K562 (cell line): ENCODE measurements around the gene VDAC1. TPM values are rescaled to one million over a fixed set of nuclear protein-coding genes. Genes with fewer than 3 reads are reported as not detected.

Experiments
- ATAC-seq: fragments of 200-7000 bp; cut with Tn5 transposase; 3 replicates; pipeline ENCODE4 v1.9.1; 2020; ENCODE audit warnings: moderate library complexity
- BruUV-seq: library from RNA; stranded (reverse); fragments of 400-500 nt; replicated peaks from 2 replicates; lab custom pipeline; 2021; lab: Mats Ljungman, UMichigan
- CTCF ChIA-PET: fragments of 300-600 bp; formaldehyde crosslinking; extraction: SDS; loops from one replicate; lab custom pipeline; 2021; ENCODE audit warnings: low intra/inter-chr PET ratio; lab: Yijun Ruan, JAX
- POLR2A ChIA-PET: fragments of 300-600, 350-650 bp; sonication (Branson Sonifier 250); formaldehyde crosslinking; extraction: SDS; loops from one replicate; lab custom pipeline; 2021; ENCODE audit warnings: antibody characterized with exemption, inconsistent platforms; lab: Yijun Ruan, JAX
- DNase-seq, 4 experiments: peaks; one replicate each; pipeline versions ENCODE4 v3.0.0 to v3.0.0-alpha.2; 2011 to 2018; ENCODE audit warnings: low spot score in 3 of 4, mixed read lengths in 3 of 4; ENCODE audit errors: extremely low read depth in 1 of 4
- FAIRE-seq: peaks from 2 replicates; lab custom pipeline; 2011; peaks lifted over from hg19 to GRCh38; lab: Jason Lieb, UNC
- H2AFZ ChIP-seq: 2 replicates; pipeline ENCODE4 v1.6.0; 2011; ENCODE audit warnings: low read depth, low read length, control low read depth, inconsistent platforms
- H3K27ac ChIP-seq: fragments of 200-600 bp; 3 replicates; pipeline ENCODE4 v1.8.0; 2011; ENCODE audit warnings: low read depth, mild to moderate bottlenecking, control low read depth, inconsistent platforms, low read length, moderate library complexity, mixed read lengths; ENCODE audit errors: extremely low read depth
- H3K27me3 ChIP-seq, 2 experiments: fragments of 300-600 bp in 1 of 2; 2 replicates in 1 of 2; 3 replicates in 1 of 2; pipeline versions ENCODE4 v1.6.0 to v1.8.0; 2011; ENCODE audit warnings: inconsistent platforms in 2 of 2, low read length in 2 of 2, mild to moderate bottlenecking in 1 of 2, mixed read lengths in 1 of 2, moderate library complexity in 1 of 2; ENCODE audit not compliant: control insufficient read depth in 2 of 2, insufficient read depth in 2 of 2
- H3K36me3 ChIP-seq: fragments of 300-600 bp; 3 replicates; pipeline ENCODE4 v1.8.0; 2011; ENCODE audit warnings: mild to moderate bottlenecking, low read length, inconsistent platforms; ENCODE audit not compliant: control insufficient read depth, insufficient read depth
- H3K4me1 ChIP-seq, 2 experiments: fragments of 200-600 bp in 1 of 2; replicated peaks in 1 of 2; 2 replicates in 1 of 2; 3 replicates in 1 of 2; pipeline versions ENCODE4 v1.5.1 to v1.8.0; 2011; ENCODE audit warnings: inconsistent platforms in 2 of 2, low read length in 2 of 2, mild to moderate bottlenecking in 1 of 2, mixed read lengths in 1 of 2, moderate library complexity in 1 of 2; ENCODE audit not compliant: control insufficient read depth in 2 of 2, insufficient read depth in 2 of 2
- H3K4me2 ChIP-seq: 2 replicates; pipeline ENCODE4 v1.6.1; 2011; ENCODE audit warnings: low read length, control low read depth, inconsistent platforms, mixed read lengths; ENCODE audit not compliant: insufficient read depth
- H3K4me3 ChIP-seq: fragments of 200-600 bp; sonication (generic), shearing (Covaris generic); 2 replicates; pipeline ENCODE4 v1.5.1; 2016; ENCODE audit warnings: control low read depth, inconsistent platforms
- H3K79me2 ChIP-seq: fragments of 200-600 bp; 3 replicates; pipeline ENCODE4 v1.8.0; 2011; ENCODE audit warnings: low read length, inconsistent platforms; ENCODE audit not compliant: control insufficient read depth, insufficient read depth
- H3K9ac ChIP-seq, 2 experiments: 2 replicates each; pipeline versions ENCODE4 v1.6.0 to v1.6.1; 2011; ENCODE audit warnings: low read depth in 2 of 2, low read length in 2 of 2, control low read depth in 1 of 2, inconsistent platforms in 1 of 2, mild to moderate bottlenecking in 1 of 2, mixed read lengths in 1 of 2; ENCODE audit not compliant: insufficient read depth in 1 of 2
- H3K9me1 ChIP-seq: one replicate; pipeline ENCODE4 v1.6.0; 2011; ENCODE audit warnings: inconsistent platforms, mild to moderate bottlenecking, low read length, moderate library complexity; ENCODE audit not compliant: control insufficient read depth, insufficient read depth
- H3K9me3 ChIP-seq: replicated peaks from 2 replicates; pipeline ENCODE4 v1.5.1; 2011; ENCODE audit warnings: low read depth, low read length, inconsistent platforms; ENCODE audit not compliant: control insufficient read depth, insufficient read depth
- H4K20me1 ChIP-seq: replicated peaks from 2 replicates; pipeline ENCODE4 v1.6.1; 2011; ENCODE audit warnings: low read length, inconsistent platforms, mixed read lengths; ENCODE audit not compliant: control insufficient read depth, insufficient read depth
- CEBPG ChIP-seq, 3 experiments: fragments of 200-800 bp in 1 of 3; sonication (Bioruptor generic) in 1 of 3; sonication (generic) in 1 of 3; formaldehyde crosslinking in 1 of 3; IDR thresholded peaks in 2 of 3; conservative IDR thresholded peaks in 1 of 3; 2 replicates each; pipeline versions ENCODE4 v1.6.1 to v1.8.0; 2016 to 2022; ENCODE audit warnings: missing compliant biosample characterization in 2 of 3, missing genetic modification characterization in 2 of 3, mild to moderate bottlenecking in 1 of 3, missing genetic modification reagents in 1 of 3
- HOXB6 ChIP-seq: fragments of 250-450 bp; sonication (Bioruptor Pico); IDR thresholded peaks from 2 replicates; pipeline ENCODE4 v1.5.1; 2022; ENCODE audit warnings: mild to moderate bottlenecking, borderline replicate concordance
- SP1 ChIP-seq: sonication (generic); formaldehyde crosslinking; IDR thresholded peaks from 2 replicates; pipeline ENCODE4 v1.8.1; 2022; ENCODE audit warnings: mild to moderate bottlenecking, missing genetic modification reagents
- TCF7L2 ChIP-seq: fragments of 150-350 bp; IDR thresholded peaks from 2 replicates; pipeline ENCODE4 v1.6.1; 2016; ENCODE audit warnings: low read depth, mild to moderate bottlenecking, low read length, moderate library complexity
- ZNF124 ChIP-seq: sonication (generic); formaldehyde crosslinking; IDR thresholded peaks from 2 replicates; pipeline ENCODE4 v1.8.1; 2022; ENCODE audit warnings: missing genetic modification reagents
- ZNF316 ChIP-seq: fragments of 450-650 bp; IDR thresholded peaks from 2 replicates; pipeline ENCODE4 v1.6.1; 2016
- ZNF589 ChIP-seq: fragments of 200-800 bp; sonication (Bioruptor generic); IDR thresholded peaks from 2 replicates; pipeline ENCODE4 v1.6.1; 2016; ENCODE audit warnings: low read depth, missing genetic modification characterization, missing compliant biosample characterization
- WGBS: fragments of 100-300 bp; shearing (Covaris generic); methylation state at CpG from one replicate; pipeline ENCODE4 v1.1.6; 2016; ENCODE audit warnings: low coverage, mixed read lengths; ENCODE audit not compliant: insufficient coverage; ENCODE audit errors: missing lambda C conversion rate; 5-methylcytosine and 5-hydroxymethylcytosine counted together
- in situ Hi-C: fragments of 300-500 bp; cut with MboI; formaldehyde crosslinking; loops from 4 replicates; pipeline ENCODE4 v1.15.0; 2018; ENCODE audit warnings: inconsistent platforms, mixed read lengths
- intact Hi-C: fragments of 100-400 bp; cut with micrococcal nuclease; formaldehyde crosslinking; loops from 2 replicates; pipeline ENCODE4 v1.14.2; 2022
- polyA plus RNA-seq, 8 experiments: library from polyadenylated mRNA; depleted of rRNA in 4 of 8; stranded (reverse) in 5 of 8; unstranded in 3 of 8; fragments of >200 nt; fragmentation: Nextera tagmentation in 2 of 8; fragmentation: Illumina TruSeq in 1 of 8; extraction: Ambion mirVana in 2 of 8; extraction: Trizol in 1 of 8; gene quantifications; 2 replicates each; pipeline versions ENCODE4 v1.2.1 to v1.2.3, GENCODE V29; 2011 to 2014; ENCODE audit warnings: inconsistent platforms in 1 of 8, missing spikeins in 1 of 8
- total RNA-seq, 7 experiments: library from RNA; depleted of rRNA in 6 of 7; stranded (reverse); fragments of >200 nt in 6 of 7; fragmentation: Illumina TruSeq in 2 of 7; extraction: Trizol in 2 of 7; gene quantifications; 2 replicates each; pipeline versions ENCODE4 v1.2.1 to v1.2.3, GENCODE V29; 2011 to 2021; ENCODE audit warnings: low replicate concordance in 1 of 7
- TF ChIP-seq, protein P1 (sequence below): fragments of 250-450 bp; sonication (Bioruptor Pico); IDR thresholded peaks from 2 replicates; pipeline ENCODE4 v1.9.0; 2021; ENCODE audit warnings: mild to moderate bottlenecking, inconsistent platforms
- TF ChIP-seq, protein P2 (sequence below): fragments of 450-650 bp; formaldehyde crosslinking; IDR thresholded peaks from 2 replicates; pipeline ENCODE4 v1.4.0; 2020; ENCODE audit warnings: mild to moderate bottlenecking, mixed read lengths
- TF ChIP-seq, protein P3 (sequence below), 2 experiments: fragments of 150-350 bp in 1 of 2; IDR thresholded peaks; 2 replicates each; pipeline ENCODE4 v1.6.1; 2012 to 2016; ENCODE audit warnings: low read depth in 2 of 2, low read length in 2 of 2, mild to moderate bottlenecking in 1 of 2, moderate library complexity in 1 of 2

Gene VDAC1
- total and polyA plus RNA-seq, 9 of the 15 experiments (the other 6 are each of a cell fraction or from before 2014, with no cell fraction given) = 168 to 366 (median 293) TPM

DNA sequence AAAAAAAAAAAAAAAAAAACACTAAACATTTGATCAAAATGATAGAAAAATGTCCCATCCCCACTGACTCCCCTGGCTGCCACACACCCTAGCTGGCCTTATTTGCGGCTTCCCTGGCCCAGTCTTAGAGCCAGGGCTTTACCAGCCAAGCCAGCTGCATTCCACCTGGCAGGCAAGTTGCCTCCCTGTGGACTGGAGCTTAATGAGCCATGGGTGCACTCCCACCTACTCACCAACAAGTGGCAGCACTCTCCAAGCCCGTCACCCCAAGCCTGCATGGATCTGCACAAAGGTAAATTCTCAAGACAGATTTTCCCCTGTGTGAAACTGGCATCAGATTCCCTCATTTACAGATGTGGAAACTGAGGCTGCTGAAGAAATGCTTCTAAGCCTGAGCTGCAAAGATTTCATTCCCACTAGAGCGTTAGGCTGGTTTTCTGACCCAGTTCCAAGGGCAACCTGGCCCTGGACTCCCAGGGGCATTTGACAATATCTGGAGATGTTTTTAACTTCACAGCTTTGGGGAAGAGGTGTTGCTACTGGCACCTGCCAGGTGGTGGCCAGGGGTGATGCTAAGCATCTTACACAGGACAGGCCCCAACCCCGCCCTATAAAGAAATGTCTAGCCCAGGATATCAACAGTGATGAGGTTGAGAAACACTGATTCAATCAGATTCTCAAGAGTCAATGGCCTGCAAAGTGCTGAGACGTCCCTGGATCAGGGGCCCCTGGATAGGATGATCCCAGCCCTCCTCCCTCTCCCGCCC lies 21.9 kb upstream of the VDAC1 start (continued):
- TF ChIP-seq, protein P1, sequence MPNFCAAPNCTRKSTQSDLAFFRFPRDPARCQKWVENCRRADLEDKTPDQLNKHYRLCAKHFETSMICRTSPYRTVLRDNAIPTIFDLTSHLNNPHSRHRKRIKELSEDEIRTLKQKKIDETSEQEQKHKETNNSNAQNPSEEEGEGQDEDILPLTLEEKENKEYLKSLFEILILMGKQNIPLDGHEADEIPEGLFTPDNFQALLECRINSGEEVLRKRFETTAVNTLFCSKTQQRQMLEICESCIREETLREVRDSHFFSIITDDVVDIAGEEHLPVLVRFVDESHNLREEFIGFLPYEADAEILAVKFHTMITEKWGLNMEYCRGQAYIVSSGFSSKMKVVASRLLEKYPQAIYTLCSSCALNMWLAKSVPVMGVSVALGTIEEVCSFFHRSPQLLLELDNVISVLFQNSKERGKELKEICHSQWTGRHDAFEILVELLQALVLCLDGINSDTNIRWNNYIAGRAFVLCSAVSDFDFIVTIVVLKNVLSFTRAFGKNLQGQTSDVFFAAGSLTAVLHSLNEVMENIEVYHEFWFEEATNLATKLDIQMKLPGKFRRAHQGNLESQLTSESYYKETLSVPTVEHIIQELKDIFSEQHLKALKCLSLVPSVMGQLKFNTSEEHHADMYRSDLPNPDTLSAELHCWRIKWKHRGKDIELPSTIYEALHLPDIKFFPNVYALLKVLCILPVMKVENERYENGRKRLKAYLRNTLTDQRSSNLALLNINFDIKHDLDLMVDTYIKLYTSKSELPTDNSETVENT (CRISPR knock-in tag) = no peak

DNA sequence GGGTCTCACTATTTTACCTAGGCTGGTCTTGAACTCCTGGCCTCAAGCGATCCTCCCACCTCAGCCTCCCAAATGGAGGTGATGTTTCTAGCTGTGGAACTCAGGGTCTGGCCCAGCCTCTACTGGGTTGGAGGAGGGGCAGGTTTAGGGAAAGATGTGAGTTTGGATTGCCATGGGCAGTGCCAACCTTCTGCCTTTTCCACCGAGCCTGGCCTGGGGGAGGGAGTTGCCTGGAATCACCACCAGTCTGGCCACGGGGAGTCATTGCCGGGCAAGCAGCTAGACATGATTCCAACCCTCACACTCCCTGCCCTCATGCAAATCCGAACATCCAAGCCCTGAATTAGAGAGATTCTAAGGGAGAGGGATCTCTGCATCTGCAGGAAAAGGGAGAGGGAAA lies 21.0 kb upstream of the VDAC1 start:
- no peaks in the 10 kb centered on the region for H3K79me2 ChIP-seq
- POLR2A ChIA-PET = interaction anchor here (1.1 kb wide), 1 partner anchor 271 kb away, joined by 3 read pairs; no protein-coding TSS in a partner anchor
- no TSS peak for BruUV-seq
- H3K27ac ChIP-seq = no peak overlapping the region
- 0 out of 2 replicates have a peak, but pooled peaks cover 2% of the 10 kb centered on the region for H3K9me3 ChIP-seq
- H3K4me2 ChIP-seq = no peak overlapping the region
- H3K9ac ChIP-seq = no peak overlapping the region
- no peak overlapping the region for H2AFZ ChIP-seq
- intact Hi-C loops = no loop called here
- 0% methylated on average over 5 of the region's 5 CpGs for WGBS
- H4K20me1 ChIP-seq = no peaks in the 10 kb centered on the region
- H3K4me1 ChIP-seq = no peaks in the 10 kb centered on the region
- in situ Hi-C loops = loop anchor here (25.0 kb wide), 1 partner anchor 562 kb away; no protein-coding TSS in a partner anchor
- H3K27me3 ChIP-seq = peaks cover 5 to 28% of the 10 kb centered on the region in 2 experiments; a peak in 3 of 5 replicates
- FAIRE-seq = no peak
- no peaks in the 10 kb centered on the region for H3K36me3 ChIP-seq
- H3K9me1 ChIP-seq = no peaks in the 10 kb centered on the region
- CTCF ChIA-PET = no interaction called here
- ATAC-seq = no peak
- H3K4me3 ChIP-seq = no peak overlapping the region
- DNase-seq = no peak
- TF ChIP-seq HOXB6 (no peak), CEBPG (CRISPR knock-in tag; IDR thresholded peaks at IDR 0.05) (no peak), CEBPG (tag; conservative IDR thresholded peaks at IDR 0.05 in 1 of 2, IDR thresholded peaks at IDR 0.05 in 1 of 2) (no peak), SP1 (CRISPR knock-in tag) (no peak), ZNF316 (no peak), ZNF124 (CRISPR knock-in tag) (no peak), ZNF589 (CRISPR knock-in tag) (no peak), TCF7L2 (no peak)
- TF ChIP-seq, protein P2, sequence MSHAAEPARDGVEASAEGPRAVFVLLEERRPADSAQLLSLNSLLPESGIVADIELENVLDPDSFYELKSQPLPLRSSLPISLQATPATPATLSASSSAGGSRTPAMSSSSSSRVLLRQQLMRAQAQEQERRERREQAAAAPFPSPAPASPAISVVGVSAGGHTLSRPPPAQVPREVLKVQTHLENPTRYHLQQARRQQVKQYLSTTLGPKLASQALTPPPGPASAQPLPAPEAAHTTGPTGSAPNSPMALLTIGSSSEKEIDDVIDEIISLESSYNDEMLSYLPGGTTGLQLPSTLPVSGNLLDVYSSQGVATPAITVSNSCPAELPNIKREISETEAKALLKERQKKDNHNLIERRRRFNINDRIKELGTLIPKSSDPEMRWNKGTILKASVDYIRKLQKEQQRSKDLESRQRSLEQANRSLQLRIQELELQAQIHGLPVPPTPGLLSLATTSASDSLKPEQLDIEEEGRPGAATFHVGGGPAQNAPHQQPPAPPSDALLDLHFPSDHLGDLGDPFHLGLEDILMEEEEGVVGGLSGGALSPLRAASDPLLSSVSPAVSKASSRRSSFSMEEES = no peak
- TF ChIP-seq, protein P3, sequence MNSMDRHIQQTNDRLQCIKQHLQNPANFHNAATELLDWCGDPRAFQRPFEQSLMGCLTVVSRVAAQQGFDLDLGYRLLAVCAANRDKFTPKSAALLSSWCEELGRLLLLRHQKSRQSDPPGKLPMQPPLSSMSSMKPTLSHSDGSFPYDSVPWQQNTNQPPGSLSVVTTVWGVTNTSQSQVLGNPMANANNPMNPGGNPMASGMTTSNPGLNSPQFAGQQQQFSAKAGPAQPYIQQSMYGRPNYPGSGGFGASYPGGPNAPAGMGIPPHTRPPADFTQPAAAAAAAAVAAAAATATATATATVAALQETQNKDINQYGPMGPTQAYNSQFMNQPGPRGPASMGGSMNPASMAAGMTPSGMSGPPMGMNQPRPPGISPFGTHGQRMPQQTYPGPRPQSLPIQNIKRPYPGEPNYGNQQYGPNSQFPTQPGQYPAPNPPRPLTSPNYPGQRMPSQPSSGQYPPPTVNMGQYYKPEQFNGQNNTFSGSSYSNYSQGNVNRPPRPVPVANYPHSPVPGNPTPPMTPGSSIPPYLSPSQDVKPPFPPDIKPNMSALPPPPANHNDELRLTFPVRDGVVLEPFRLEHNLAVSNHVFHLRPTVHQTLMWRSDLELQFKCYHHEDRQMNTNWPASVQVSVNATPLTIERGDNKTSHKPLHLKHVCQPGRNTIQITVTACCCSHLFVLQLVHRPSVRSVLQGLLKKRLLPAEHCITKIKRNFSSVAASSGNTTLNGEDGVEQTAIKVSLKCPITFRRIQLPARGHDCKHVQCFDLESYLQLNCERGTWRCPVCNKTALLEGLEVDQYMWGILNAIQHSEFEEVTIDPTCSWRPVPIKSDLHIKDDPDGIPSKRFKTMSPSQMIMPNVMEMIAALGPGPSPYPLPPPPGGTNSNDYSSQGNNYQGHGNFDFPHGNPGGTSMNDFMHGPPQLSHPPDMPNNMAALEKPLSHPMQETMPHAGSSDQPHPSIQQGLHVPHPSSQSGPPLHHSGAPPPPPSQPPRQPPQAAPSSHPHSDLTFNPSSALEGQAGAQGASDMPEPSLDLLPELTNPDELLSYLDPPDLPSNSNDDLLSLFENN (IDR thresholded peaks at IDR 0.05; ENCODE audit: low read depth in 2 of 2, low read length in 2 of 2) = no peak
